WI38 (cell line): ENCODE results near the gene PDSS2.

ENCODE experiments used
- H3K4me3 ChIP-seq: 2 replicates; pipeline ENCODE4 v1.5.1; 2011; ENCODE audit warnings: low read depth, mild to moderate bottlenecking, control low read depth, low read length
- TF ChIP-seq, protein P1 (sequence below): IDR thresholded peaks from 2 replicates; pipeline ENCODE4 v1.5.1; 2012; ENCODE audit warnings: low read depth, mild to moderate bottlenecking, control low read depth, low read length

PDSS2 gene

DNA sequence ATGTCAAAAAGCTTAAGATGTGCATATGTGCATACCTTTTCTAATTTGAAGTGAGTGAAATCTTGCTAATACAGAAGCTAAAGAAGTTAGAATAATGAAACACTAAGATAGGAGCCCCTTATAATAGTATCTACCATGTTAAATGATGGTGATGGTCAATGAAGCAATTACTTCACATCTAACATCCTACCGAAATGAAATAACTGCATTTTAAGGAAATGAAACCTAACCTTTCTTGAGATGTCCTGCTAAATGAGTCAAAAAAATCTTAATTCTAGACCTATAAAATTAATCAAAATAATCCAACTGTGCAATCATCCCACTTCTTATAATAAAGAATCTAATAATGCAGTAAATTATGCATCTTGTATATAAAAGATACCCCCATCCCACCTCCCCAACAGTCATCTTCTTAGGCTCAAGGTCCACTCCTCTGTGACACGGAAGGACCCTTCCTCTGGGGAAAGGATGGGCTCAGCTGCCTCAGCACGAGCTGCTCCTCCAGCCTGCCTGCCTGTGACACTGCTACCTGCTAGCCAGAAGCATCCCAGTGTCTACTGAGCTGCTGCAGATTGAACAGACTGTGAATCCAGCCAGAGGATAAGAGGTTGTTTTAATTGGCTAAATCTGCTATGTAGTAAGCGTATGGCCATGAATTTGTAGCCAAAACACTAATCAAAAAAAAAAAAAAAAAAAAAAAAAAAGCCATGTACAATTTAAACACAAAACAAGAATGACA lies 214.5 kb downstream of the PDSS2 start:
- TF ChIP-seq, protein P1, sequence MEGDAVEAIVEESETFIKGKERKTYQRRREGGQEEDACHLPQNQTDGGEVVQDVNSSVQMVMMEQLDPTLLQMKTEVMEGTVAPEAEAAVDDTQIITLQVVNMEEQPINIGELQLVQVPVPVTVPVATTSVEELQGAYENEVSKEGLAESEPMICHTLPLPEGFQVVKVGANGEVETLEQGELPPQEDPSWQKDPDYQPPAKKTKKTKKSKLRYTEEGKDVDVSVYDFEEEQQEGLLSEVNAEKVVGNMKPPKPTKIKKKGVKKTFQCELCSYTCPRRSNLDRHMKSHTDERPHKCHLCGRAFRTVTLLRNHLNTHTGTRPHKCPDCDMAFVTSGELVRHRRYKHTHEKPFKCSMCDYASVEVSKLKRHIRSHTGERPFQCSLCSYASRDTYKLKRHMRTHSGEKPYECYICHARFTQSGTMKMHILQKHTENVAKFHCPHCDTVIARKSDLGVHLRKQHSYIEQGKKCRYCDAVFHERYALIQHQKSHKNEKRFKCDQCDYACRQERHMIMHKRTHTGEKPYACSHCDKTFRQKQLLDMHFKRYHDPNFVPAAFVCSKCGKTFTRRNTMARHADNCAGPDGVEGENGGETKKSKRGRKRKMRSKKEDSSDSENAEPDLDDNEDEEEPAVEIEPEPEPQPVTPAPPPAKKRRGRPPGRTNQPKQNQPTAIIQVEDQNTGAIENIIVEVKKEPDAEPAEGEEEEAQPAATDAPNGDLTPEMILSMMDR: no peak
- no peak overlapping the region for H3K4me3 ChIP-seq

DNA sequence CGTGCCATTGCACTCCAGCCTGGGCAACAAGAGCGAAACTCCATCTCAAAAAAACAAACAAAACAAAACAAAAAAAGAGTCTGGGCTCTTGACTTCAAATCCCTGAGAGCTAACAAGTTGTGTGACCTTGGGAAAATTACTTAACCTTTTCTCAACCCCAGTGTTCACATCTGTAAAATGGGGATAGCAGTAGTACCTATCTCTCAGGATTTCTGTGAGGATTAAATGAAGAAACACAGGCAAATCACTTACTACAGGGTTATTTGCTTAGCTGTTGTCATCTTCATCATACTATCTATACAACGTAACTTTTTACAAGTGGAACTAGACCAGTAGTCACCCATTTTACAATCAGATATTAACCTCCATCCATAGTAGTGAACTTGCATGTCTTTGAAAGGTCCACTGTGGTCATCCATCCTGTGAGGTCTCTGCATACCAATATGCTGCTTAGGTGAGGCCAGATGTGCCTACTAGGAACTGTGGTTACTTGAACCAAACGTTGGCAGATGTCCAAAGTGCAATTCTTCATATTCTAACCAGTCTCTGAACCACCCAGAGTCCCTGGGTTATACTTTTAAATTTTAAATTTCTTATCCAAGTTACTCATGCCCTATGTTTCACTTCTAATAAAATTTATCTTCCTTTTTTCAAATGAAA lies 215.2 kb downstream of the PDSS2 start:
- TF ChIP-seq, protein P1: no peak
- H3K4me3 ChIP-seq: no peak overlapping the region

DNA sequence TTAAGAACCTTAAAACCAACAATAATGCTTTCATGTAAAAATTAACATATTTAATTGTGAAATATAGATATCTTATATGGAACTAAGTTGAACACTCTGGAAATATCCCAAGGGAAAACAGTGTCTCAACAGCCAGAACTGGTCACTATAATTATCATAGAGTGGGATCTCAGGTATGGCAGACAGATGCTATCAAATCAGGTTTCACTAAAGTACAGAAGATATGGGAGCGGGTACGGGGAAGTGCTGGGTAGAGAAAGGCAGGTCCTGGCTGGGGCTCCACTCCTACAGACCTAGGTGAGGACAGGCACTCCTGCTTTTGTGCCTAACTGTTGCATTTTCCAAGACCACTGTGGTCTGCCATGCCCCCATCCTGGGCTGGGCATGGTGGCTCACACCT lies 215.9 kb downstream of the PDSS2 start:
- TF ChIP-seq, protein P1: no peak
- H3K4me3 ChIP-seq: no peak overlapping the region

DNA sequence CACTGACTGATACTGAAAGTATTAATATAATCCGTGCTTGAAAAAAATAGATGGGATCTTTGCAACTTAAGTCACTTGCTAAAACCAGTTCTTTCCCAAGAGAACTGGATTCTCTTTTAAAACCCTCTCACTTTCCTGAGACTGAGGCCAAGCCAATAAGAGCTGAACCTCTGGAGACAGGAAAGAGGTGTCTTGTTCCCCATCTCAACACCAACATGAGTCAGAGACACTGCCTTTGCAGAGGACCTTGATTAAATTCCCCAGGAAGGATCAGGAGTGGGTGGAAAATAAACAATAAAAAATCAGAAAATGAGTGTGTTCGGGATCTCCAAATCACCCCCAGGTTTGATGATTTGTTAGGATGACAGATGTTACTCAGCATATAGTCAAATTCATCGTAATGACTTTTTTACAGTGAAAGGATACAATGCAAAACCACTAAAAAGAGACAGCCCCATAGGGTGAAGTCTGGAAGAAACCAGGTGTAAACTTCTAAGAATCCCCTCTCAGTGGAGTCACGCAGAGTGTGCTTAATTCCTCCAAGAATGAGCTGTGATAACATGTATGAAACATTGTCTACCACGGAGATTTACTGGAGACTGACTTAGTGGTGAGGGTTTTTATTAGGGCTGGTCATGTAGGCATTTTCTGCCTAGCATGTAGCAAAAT lies 221.2 kb downstream of the PDSS2 start:
- H3K4me3 ChIP-seq: no peak overlapping the region
- TF ChIP-seq, protein P1: no peak

DNA sequence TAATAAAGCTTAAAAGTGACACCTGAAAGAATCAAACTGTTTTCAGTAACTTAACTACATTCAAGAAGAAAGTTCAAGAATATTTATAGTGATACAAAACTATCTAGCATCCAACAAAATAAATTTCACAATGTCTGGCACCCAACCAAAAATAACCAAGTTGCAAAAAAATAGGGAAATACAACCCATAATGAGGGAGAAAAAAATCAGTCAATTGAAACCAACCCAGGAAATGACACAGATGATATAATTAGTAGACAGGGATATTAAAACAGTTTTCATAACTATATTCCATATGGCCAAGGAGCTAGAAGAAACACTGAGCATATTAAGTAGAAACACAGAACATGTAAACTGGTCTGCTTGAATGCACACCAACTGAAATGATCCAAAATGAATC lies 223.9 kb downstream of the PDSS2 start:
- TF ChIP-seq, protein P1: no peak
- no peak overlapping the region for H3K4me3 ChIP-seq

DNA sequence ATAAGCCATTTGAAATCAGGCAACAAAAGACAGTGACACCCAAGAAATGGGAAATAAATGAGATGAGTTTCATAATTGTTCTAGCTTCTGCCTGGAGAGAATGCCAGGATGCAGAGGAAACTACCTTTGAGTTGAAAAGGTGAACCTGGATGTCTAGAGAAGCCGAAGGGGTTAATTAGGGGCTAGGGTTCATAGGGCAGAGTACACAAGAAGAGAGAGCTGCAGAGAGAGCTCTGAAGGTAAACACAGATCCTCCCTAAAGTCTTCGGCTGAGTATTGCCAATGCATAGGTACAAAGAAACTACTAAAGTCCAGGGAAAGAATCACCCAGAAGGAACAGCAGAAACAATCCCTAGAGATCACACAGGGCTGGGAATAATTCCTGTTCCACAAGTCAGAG lies 224.4 kb downstream of the PDSS2 start:
- H3K4me3 ChIP-seq: no peak overlapping the region
- TF ChIP-seq, protein P1: no peak

DNA sequence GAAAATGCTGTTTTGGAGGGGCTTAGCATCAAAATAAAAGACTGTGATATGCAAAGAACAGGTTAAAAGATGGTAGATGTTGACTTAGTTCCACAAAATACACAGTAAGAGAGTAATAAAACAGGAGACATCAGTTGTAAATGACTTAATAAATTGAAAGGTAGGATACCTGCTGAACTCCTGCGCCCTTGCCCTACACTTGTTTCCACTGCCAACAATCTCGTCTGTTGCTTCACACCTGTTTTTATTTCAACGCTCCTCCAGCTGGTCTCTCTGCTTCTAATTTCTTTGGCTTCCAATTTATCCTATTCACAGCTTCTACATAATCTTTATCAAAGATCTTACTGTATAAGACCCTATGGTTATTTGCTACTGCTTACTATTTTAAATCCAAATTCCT lies 228.1 kb downstream of the PDSS2 start:
- H3K4me3 ChIP-seq: no peak overlapping the region
- TF ChIP-seq, protein P1: no peak
